Stimulated activated CD4-positive, alpha-beta T cell treated with anti-CD3 and anti-CD28 coated beads, Interleukin-15, amount 100 ng/mL, for 24 hours (primary cell): Measurements from ENCODE around the gene NFE2.
"Not testable (repeated sequence)": the region's sequence is repeated elsewhere in the genome, so short reads cannot be mapped to it uniquely, and the experiment has no call there.

Experiments used
- DNase-seq: peaks from one replicate; pipeline ENCODE4 v3.0.0-alpha.2; 2020

Gene NFE2

DNA sequence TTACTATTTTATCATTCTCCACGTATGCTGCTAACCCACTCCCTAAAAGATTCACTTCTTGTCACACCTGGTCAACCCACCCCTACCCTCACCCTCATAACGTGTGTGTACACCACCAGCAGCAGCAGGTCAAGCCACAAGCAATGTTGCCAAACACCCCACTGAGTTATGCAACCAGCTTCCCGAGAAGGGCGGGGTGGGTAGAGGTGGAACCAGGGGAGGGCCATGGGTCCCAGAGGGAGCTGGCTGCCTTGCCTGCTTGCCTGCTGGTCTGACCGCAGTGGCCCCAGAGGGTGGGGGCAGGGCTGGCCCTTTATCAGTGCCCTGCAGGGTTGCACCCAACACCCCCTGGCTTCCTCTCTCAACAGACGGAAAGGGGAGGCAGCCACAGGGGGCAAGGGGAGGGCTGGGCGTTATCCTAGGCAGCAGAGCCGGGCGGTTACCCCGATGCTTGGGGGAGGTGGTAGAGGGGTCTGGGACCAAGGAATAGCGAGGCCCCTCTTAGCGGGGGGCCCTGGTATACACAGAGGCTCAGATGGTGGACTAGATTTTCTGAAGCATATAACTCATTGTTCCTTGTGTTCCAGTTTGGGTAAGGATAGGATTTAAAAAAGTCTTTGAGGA, 3.5 kb upstream of the NFE2 start:
- no peak for DNase-seq

GRCh38 chr12:54303640-54304039, 2.8 kb upstream of the NFE2 start:
- no peak for DNase-seq

- DNase-seq, result no peak
Observed at GRCh38 chr12:54301428-54302048, 723 bp upstream of the NFE2 start.

GRCh38 chr12:54300225-54300731, 537 bp downstream of the NFE2 start:
- no peak for DNase-seq

DNA sequence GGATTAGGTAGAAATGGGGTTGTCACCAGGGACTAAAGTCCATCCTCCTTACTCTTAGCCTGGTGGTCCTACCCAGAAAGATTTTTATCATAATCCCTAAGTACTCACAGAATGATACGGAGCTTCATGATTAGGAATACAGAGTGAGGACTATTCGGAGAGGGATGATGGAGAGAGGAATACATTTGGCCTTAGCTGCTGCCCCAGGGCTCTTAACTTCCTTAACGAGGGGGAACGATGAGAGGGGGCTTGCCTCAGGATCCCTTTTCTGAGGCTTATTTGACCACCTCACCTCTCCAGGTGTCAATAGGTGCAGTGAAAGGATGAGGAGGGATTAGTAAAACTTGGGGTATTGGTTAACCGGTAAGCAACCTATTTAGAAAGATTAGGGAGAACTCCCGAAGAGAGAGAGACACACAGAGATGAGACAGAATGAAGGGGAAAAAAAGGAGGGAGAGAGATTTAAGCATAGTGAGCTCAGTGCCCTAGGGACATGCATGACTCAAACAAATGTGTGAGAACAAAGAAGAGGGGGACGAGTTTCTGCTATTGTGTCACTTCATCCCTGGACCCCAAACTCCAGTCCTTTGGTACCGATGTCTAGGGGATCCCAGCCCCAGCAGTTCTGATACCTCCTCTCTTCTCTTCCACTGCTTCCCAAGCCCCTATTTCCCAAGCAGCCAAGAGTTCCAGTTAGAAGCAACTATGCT, 1.1 kb downstream of the NFE2 start:
- DNase-seq, result no peak

- DNase-seq, result no peak
Observed at GRCh38 chr12:54298904-54299303, 1.9 kb downstream of the NFE2 start.

DNA sequence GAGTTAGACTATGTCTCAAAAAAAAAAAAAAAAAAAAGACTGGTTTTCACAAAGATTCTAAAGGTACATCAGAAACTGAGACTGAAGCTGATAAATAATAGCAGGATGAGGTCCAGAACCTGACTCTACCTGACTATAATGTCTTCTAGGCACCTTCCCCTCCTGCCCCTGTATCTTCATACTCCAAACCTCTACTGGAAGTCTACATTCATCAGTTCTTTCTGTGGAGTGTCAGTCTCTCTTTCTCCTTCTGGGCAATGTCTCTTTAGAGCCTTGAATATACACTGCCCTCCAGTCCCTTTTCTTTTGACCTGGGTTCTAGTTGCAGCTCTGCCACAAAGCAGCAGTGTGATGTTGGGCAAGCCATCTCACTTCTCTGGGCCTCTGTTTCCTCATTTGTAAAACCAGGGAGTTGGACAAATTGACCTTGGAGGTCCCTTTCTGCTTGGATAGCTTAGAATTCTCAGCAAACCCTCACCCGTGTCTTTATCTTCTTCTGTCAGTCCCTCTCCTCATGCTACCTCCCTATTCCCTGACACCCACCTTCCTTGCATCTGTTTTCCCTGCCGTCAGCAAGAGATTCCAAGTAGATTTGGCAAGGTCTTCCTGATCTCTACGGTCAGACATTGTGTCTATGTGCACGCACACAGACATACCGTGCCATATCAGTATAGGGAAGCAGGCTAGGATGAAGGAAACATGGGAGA, 4.3 kb downstream of the NFE2 start:
- DNase-seq, result no peak

DNA sequence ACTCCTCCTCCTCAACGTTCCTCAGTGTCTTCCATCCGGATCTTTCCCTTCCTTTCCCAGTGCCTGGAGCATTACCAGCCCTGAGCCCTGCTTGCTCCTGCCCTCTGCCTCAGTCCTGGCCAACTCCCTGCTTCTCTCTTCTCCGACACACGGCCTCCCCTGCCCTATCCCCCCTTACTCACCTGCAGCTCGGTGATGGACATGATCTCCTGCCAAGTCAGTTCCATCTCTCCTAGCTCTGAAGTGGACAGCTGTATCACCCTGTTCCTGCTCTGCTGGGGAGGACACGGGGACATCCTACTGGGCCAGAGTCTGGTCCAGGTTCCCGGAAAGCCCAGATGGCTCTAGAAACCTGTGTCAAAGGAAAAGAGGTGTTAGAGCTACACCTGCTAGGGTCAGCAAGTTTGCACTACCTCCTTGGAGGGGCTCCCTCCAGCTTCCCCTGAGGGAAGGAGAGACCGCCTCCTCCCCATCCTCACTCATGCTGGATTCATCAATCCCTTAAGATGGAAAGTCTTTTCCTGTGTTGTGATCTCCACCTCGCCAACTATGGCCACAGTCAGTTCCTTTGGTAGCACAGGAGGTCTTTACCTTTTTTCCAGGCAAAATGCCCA, 5.8 kb downstream of the NFE2 start:
- DNase-seq, result no peak

- DNase-seq, result peak; percentile 67
Observed at GRCh38 chr12:54294152-54294952, 6.5 kb downstream of the NFE2 start.

DNA sequence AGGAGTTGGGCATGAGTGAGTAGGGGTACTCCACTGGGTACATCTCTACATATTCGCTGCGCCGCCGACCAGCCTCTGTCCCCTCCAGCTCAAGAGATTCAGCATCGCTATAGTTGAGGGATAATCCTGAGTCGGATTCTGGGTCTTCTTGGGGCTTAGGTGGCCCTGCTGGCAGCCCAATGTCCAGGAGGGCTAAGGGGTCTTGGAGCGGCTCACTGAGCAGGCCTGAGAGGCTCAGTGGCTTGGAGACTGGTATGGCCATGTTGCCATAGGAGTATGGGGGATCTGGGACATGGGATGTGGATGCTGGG, 7.9 kb downstream of the NFE2 start:
- no peak for DNase-seq

DNA sequence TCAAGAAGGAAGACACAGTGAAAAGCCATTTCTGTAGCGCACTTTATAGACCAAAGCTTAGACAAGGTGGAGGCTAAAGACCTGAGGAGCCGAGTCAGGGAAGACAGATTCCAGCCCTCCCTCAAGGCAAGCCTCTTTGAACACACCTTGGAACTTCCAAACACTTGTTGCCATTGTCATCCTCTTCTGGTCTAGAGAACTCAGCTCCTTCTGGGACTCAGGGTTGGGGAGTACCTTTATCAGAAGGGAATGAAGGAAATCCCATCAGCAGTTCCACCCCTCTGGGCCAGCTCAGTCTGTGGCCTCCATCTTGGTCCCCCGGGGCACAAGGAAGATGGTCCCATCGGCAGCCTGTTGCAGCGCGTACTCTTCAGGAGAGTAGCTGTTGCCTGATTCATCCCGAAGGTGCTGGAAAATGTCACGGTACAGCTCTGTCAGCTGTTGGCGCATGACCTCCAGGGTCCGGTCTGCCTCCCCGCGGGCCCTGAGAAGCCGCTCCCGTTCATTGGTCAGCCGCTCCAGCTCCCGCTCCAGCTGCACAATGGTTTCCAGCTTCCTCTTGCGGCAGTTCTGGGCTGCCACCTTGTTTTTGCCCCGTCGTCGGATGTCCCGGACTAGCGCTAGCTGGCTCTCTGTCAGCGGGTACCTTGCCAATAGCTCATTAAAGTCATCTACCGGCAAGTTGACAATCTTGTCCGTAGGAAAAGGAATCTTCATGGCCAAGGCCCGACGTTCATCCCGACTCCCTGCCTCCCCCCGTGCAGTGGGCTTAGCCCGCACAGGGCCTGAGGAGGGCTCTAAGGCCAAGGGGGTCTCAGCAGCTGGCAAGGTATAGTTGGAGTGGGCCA, 8.5 kb downstream of the NFE2 start:
- no peak for DNase-seq

DNA sequence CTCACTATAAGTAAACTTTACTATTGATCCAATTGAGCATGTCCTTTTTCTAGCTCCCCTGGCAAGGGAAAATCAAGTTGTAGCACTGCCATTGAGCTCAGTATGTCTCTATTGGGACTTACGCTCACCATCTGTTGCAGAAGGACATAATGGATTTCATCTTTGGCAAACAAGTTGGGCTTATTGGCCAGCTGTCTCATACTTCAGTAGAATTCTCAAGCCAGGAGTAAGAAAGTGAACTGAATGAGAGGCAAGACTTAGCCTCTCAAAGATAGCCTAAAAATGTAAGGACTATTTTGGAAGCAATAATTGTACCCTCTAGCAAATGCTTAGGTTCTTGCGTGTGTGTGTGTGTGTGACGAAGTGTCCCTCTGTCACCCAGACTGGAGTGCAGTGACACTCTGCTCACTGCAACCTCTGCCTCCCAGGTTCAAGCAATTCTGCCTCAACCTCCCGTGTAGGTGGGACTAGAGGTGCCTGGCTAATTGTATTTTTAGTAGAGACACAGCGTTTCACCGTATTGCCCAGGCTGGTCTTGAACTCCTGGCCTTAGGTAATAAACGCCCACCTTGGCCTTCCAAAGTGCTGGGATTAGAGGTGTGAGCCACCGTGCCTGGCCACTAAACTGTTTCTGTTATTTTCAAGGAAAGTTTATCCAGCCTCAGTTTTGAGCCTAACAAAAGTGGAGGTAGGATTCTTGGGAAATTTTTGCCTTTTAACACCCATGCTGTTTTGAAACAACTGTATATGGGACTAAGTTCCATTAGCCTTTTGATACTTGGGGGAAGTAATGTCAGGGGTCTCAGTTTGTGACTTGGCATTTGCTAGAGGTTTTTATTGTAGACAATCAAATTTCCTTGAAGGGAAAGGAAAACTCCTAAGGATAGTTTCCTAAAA, 13.3 kb downstream of the NFE2 start:
- DNase-seq, result peak; percentile 36

DNA sequence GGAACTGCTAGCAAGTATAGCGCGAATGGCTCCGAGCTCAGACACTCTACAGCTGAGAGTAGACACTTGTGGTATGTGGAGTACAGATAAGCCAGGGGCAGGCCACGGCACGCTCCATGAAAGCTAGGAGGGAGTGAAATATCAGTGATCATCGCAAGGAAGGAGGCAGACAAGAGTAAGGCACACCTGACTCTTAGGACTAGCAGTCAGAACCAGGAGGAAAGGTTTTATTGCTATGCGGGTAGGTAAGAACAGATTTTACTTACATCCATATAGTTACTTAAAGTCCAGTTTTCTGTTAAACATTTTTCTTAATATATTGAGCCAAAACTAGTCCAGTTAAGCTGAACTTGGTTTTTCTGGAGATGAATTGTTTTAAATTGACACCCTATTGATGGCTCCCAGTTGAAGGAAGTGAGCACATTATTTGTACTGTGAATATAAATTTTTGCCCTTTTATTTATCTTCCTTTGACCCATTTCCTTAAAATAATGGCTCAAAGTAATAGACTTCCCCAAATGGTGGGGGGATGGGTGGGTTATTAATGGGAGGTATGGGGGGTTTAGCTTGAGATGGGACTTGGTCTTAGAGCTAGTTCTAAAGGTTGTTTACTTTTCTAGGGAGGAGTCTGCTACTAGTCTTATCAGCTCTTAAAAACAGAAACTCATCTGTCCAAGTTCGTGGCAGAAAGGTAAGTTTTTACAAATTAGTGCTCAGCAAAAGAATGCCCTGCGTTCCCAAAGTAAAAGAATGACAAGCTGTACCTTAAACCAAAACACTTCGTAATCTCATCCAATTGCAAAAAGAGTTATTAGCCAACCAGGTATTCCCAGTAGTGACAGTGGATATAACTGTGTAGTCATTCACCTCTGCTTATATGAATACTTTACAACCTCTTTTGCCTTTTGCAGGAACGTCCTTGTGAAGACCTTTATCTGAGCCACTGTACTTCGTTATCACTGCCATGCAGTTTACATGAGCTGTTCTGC, 14.5 kb downstream of the NFE2 start:
- no peak for DNase-seq

- DNase-seq, result no peak
Observed at GRCh38 chr12:54285150-54286041, 15.4 kb downstream of the NFE2 start.

DNA sequence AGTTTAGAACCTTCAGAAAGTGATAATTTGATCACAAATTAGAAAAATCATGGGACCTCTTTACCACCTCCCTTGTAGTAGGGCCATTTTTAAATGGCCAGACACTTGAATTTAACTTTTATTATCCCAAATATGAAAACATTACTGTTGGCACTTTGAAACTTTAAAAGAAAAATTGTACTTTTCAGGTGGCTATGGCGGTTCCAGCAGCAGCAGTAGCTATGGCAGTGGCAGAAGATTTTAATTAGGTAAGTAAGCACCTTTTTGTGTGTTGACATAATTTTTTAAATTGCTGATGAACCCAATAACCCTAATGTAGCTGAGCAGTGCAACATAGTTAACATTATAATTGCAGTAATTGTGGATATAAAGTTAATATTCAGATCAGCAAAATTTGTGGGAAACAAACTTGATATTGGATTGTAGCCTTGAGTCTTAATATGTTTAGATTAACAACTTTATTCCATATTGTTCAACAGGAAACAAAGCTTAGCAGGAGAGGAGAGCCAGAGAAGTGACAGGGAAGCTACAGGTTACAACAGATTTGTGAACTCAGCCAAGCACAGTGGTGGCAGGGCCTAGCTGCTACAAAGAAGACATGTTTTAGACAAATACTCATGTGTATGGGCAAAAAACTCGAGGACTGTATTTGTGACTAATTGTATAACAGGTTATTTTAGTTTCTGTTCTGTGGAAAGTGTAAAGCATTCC, 16.6 kb downstream of the NFE2 start:
- not testable (repeated sequence) for DNase-seq

DNA sequence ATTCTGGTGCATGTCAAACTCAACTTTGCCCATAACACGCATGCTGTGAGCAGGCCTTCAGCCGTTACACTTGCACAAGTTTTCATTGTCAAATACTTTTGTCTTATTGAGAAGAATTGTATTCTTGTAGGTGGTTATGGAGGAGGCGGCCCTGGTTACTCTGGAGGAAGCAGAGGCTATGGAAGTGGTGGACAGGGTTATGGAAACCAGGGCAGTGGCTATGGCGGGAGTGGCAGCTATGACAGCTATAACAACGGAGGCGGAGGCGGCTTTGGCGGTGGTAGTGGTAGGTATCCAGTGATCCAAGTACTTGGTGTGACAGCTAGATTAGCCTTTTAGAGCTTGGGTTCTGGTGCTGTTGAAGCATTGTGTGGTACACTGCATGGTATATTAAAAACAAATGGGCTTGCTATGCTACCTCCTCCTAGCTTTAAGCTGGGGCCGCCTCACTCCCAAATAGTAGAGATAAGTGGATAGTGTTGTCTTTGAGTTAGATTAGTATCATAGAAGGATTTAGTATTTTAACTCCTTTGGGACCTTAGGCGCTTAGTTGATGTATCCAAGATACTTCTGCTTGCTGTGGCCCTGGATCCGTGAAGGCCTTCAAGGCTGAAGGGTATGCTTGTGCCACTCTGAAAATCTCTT, 17.7 kb downstream of the NFE2 start:
- DNase-seq, result peak; percentile 61

- not testable (repeated sequence) for DNase-seq
Observed at GRCh38 chr12:54281694-54282093, 19.1 kb downstream of the NFE2 start.
